ENCODE results near the gene KIF5C. TPM values are rescaled to one million over a fixed set of nuclear protein-coding genes. Genes with fewer than 3 reads are reported as not detected.

KIF5C gene
- total RNA-seq, 1 experiment from 2014 or later: 0.87 TPM

GRCh38 chr2:149021761-149022160 lies 146.7 kb downstream of the KIF5C start:
- Mint-ChIP-seq H3K36me3 (ENCODE audit: insufficient read depth, unreplicated experiment) (no peaks in the 10 kb centered on the region), H3K27ac (ENCODE audit: unreplicated experiment) (no peak overlapping the region), H3K9me3 (ENCODE audit: low read depth, unreplicated experiment) (no peaks in the 10 kb centered on the region), H3K4me3 (ENCODE audit: low read depth, unreplicated experiment) (no peak overlapping the region), H3K27me3 (ENCODE audit: unreplicated experiment) (peaks cover 7% of the 10 kb centered on the region), H3K4me1 (ENCODE audit: low read depth, unreplicated experiment) (peaks cover 19% of the 10 kb centered on the region)
- no TSS peak for BruUV-seq (replicated peaks)
- no peak for DNase-seq
- CTCF ChIA-PET: no interaction called here
- intact Hi-C loops (cut with micrococcal nuclease; ENCODE audit: unreplicated experiment): no loop called here
- TF ChIP-seq, protein P1, sequence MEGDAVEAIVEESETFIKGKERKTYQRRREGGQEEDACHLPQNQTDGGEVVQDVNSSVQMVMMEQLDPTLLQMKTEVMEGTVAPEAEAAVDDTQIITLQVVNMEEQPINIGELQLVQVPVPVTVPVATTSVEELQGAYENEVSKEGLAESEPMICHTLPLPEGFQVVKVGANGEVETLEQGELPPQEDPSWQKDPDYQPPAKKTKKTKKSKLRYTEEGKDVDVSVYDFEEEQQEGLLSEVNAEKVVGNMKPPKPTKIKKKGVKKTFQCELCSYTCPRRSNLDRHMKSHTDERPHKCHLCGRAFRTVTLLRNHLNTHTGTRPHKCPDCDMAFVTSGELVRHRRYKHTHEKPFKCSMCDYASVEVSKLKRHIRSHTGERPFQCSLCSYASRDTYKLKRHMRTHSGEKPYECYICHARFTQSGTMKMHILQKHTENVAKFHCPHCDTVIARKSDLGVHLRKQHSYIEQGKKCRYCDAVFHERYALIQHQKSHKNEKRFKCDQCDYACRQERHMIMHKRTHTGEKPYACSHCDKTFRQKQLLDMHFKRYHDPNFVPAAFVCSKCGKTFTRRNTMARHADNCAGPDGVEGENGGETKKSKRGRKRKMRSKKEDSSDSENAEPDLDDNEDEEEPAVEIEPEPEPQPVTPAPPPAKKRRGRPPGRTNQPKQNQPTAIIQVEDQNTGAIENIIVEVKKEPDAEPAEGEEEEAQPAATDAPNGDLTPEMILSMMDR (IDR thresholded peaks at IDR 0.05; ENCODE audit: unreplicated experiment): no peak

DNA sequence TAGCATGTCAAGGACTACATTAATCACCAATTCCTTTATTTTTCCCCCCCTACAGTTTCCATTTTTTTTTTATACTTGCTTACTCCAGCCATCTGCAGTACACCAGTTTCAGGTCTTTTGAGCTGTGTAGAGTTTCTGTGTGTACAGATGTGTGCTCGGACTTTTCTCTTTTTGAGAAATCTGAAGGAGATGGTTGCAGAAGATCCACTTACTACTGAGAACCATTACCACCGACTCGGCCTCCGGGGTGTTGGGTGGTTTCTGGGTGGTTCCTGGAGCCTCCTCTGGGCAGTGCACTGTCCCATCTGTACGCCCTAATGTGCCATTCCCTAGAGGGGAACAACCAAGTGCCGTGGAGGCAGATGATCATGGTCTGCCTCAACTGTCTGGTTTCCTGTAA lies 148.1 kb downstream of the KIF5C start:
- peaks cover 18% of the 10 kb centered on the region for H3K4me1 Mint-ChIP-seq (ENCODE audit: low read depth, unreplicated experiment)

GRCh38 chr2:149027590-149028250 lies 152.7 kb downstream of the KIF5C start:
- Mint-ChIP-seq H3K27ac (ENCODE audit: unreplicated experiment) (no peak overlapping the region), H3K4me3 (ENCODE audit: low read depth, unreplicated experiment) (no peak overlapping the region), H3K9me3 (ENCODE audit: low read depth, unreplicated experiment) (no peaks in the 10 kb centered on the region), H3K27me3 (ENCODE audit: unreplicated experiment) (no peaks in the 10 kb centered on the region), H3K36me3 (ENCODE audit: insufficient read depth, unreplicated experiment) (no peaks in the 10 kb centered on the region), H3K4me1 (ENCODE audit: low read depth, unreplicated experiment) (peaks cover 10% of the 10 kb centered on the region)
- no TSS peak for BruUV-seq (replicated peaks)
- intact Hi-C loops (cut with micrococcal nuclease; ENCODE audit: unreplicated experiment): no loop called here
- no peak for DNase-seq
- TF ChIP-seq, protein P1 (IDR thresholded peaks at IDR 0.05; ENCODE audit: unreplicated experiment): no peak
- CTCF ChIA-PET: no interaction called here

More for the DNA sequence above, 148.1 kb downstream of the KIF5C start:
- Mint-ChIP-seq H3K9me3 (ENCODE audit: low read depth, unreplicated experiment) (no peaks in the 10 kb centered on the region), H3K27ac (ENCODE audit: unreplicated experiment) (no peak overlapping the region), H3K36me3 (ENCODE audit: insufficient read depth, unreplicated experiment) (no peaks in the 10 kb centered on the region), H3K27me3 (ENCODE audit: unreplicated experiment) (no peaks in the 10 kb centered on the region), H3K4me3 (ENCODE audit: low read depth, unreplicated experiment) (no peak overlapping the region)
- BruUV-seq (replicated peaks): no TSS peak
- DNase-seq: no peak
- intact Hi-C loops (cut with micrococcal nuclease; ENCODE audit: unreplicated experiment): no loop called here
- CTCF ChIA-PET: no interaction called here
- TF ChIP-seq, protein P1 (IDR thresholded peaks at IDR 0.05; ENCODE audit: unreplicated experiment): no peak

- BruUV-seq (replicated peaks): no TSS peak
- Mint-ChIP-seq H3K36me3 (ENCODE audit: insufficient read depth, unreplicated experiment) (no peaks in the 10 kb centered on the region), H3K9me3 (ENCODE audit: low read depth, unreplicated experiment) (no peaks in the 10 kb centered on the region), H3K4me3 (ENCODE audit: low read depth, unreplicated experiment) (no peak overlapping the region), H3K27me3 (ENCODE audit: unreplicated experiment) (peaks cover 3% of the 10 kb centered on the region), H3K27ac (ENCODE audit: unreplicated experiment) (no peak overlapping the region), H3K4me1 (ENCODE audit: low read depth, unreplicated experiment) (peaks cover 10% of the 10 kb centered on the region)
- CTCF ChIA-PET: no interaction called here
- DNase-seq: no peak
- intact Hi-C loops (cut with micrococcal nuclease; ENCODE audit: unreplicated experiment): no loop called here
- TF ChIP-seq, protein P1 (IDR thresholded peaks at IDR 0.05; ENCODE audit: unreplicated experiment): no peak
Observed at GRCh38 chr2:149028377-149028776, 153.3 kb downstream of the KIF5C start.

Data from Calu3 (cell line).